MCF 10A (cell line): Measurements from ENCODE around the gene LRRFIP1. TPM values are rescaled to one million over a fixed set of nuclear protein-coding genes. Genes with fewer than 3 reads are reported as not detected.
A peak's percentile ranks its signal among the peaks of the same experiment; 100 is the strongest.
"Not testable (repeated sequence)": the region's sequence is repeated elsewhere in the genome, so short reads cannot be mapped to it uniquely, and the experiment has no call there.

Experiments
- BruUV-seq: library from RNA; stranded (reverse); fragments of 400-500 nt; replicated peaks from 2 replicates; lab custom pipeline; 2021; lab: Mats Ljungman, UMichigan
- CTCF ChIA-PET: fragments of 300-600 bp; sonication (Branson Sonifier 250); formaldehyde crosslinking; extraction: SDS; loops from one replicate; lab custom pipeline; 2021; ENCODE audit warnings: antibody characterized with exemption, inconsistent platforms; lab: Yijun Ruan, JAX
- POLR2A ChIA-PET: fragments of 300-600, 350-650 bp; sonication (Branson Sonifier 250); formaldehyde crosslinking; extraction: SDS; loops from one replicate; lab custom pipeline; 2020; ENCODE audit warnings: antibody characterized with exemption, inconsistent platforms; lab: Yijun Ruan, JAX
- DNase-seq: peaks from one replicate; pipeline ENCODE4 v3.0.0-alpha.2; 2018; ENCODE audit not compliant: unreplicated experiment
- H3K27ac Mint-ChIP-seq: one replicate; pipeline ENCODE4 v1.8.0; 2022; ENCODE audit warnings: mild to moderate bottlenecking, low read depth, mixed read lengths; ENCODE audit not compliant: unreplicated experiment
- H3K27me3 Mint-ChIP-seq: one replicate; pipeline ENCODE4 v1.8.0; 2022; ENCODE audit warnings: mixed read lengths; ENCODE audit not compliant: insufficient read depth, unreplicated experiment
- H3K36me3 Mint-ChIP-seq: one replicate; pipeline ENCODE4 v1.8.0; 2022; ENCODE audit warnings: mild to moderate bottlenecking, moderate library complexity, mixed read lengths; ENCODE audit not compliant: insufficient read depth, unreplicated experiment
- H3K4me1 Mint-ChIP-seq: one replicate; pipeline ENCODE4 v1.8.0; 2022; ENCODE audit warnings: mixed read lengths; ENCODE audit not compliant: insufficient read depth, unreplicated experiment
- H3K4me3 Mint-ChIP-seq: one replicate; pipeline ENCODE4 v1.8.0; 2022; ENCODE audit warnings: mild to moderate bottlenecking, moderate library complexity, mixed read lengths; ENCODE audit not compliant: unreplicated experiment
- H3K9me3 Mint-ChIP-seq: one replicate; pipeline ENCODE4 v1.8.0; 2022; ENCODE audit warnings: mixed read lengths; ENCODE audit not compliant: unreplicated experiment
- intact Hi-C: fragments of 100-400 bp; cut with micrococcal nuclease; formaldehyde crosslinking; loops from 2 replicates; pipeline ENCODE4 v1.14.1; 2022
- total RNA-seq: library from RNA; stranded (reverse); gene quantifications from 2 replicates; pipeline ENCODE4 v1.2.3, GENCODE V29; 2022
- TF ChIP-seq, protein P1 (sequence below): fragments of 200-600 bp; IDR thresholded peaks from one replicate; pipeline ENCODE4 v1.8.0; 2022; ENCODE audit warnings: antibody characterized with exemption, mild to moderate bottlenecking; ENCODE audit not compliant: unreplicated experiment

LRRFIP1 gene
- total RNA-seq, 1 experiment from 2014 or later = 197 TPM

DNA sequence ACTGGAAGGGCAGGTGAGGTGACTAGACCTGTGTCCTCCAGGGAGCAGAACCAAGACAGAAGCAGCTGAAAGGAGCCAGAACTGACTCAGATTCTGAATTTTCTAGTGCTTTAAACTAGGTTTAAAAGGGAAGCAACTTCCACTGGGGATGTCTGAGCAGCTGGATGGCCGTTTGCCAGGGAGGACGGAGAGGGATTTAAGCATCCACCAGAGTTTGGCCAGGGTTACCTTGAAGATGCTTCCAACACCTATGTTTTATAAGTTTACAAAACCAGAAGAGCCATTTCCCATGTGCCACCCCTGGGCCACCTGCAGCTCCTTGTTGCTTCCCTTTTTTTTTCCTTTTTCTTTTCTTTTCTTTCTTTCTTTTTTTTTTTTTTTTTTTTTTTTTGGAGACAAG, 122.6 kb downstream of the LRRFIP1 start:
- Mint-ChIP-seq H3K27me3 (no peaks in the 10 kb centered on the region), H3K27ac (no peak overlapping the region), H3K36me3 (peaks cover 84% of the 10 kb centered on the region), H3K4me1 (no peaks in the 10 kb centered on the region), H3K4me3 (no peak overlapping the region), H3K9me3 (no peaks in the 10 kb centered on the region)
- POLR2A ChIA-PET = no interaction called here
- no peak for DNase-seq
- TSS peak; percentile 10 for BruUV-seq
- CTCF ChIA-PET = interaction anchor here (0.7 kb wide), 1 partner anchor 514 kb away, joined by 3 read pairs; no protein-coding TSS in a partner anchor
- intact Hi-C loops = no loop called here
- TF ChIP-seq, protein P1, sequence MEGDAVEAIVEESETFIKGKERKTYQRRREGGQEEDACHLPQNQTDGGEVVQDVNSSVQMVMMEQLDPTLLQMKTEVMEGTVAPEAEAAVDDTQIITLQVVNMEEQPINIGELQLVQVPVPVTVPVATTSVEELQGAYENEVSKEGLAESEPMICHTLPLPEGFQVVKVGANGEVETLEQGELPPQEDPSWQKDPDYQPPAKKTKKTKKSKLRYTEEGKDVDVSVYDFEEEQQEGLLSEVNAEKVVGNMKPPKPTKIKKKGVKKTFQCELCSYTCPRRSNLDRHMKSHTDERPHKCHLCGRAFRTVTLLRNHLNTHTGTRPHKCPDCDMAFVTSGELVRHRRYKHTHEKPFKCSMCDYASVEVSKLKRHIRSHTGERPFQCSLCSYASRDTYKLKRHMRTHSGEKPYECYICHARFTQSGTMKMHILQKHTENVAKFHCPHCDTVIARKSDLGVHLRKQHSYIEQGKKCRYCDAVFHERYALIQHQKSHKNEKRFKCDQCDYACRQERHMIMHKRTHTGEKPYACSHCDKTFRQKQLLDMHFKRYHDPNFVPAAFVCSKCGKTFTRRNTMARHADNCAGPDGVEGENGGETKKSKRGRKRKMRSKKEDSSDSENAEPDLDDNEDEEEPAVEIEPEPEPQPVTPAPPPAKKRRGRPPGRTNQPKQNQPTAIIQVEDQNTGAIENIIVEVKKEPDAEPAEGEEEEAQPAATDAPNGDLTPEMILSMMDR = no peak

DNA sequence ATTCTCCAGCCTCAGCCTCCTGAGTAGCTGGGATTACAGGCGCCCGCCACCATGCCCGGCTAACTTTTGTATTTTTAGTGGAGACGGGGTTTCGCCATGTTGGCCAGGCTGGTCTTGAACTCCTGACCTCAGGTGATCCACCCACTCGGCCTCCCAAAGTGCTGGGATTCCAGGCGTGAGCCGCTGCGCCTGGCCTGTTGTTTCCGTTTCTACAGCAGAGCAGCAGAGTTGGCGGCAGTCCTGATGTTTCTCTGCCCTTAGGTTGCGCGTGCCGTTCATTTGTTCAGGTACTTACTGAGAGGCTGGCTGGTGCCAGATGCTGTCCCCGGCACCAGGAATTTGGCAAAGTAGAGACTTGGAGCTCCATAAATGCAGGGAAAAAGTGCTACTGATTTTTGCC, 123.1 kb downstream of the LRRFIP1 start:
- intact Hi-C loops = not testable (repeated sequence)
- CTCF ChIA-PET = interaction anchor here (0.7 kb wide), 1 partner anchor 78 kb away, joined by 4 read pairs; no protein-coding TSS in a partner anchor
- H3K36me3 Mint-ChIP-seq = peaks cover 88% of the 10 kb centered on the region

DNA sequence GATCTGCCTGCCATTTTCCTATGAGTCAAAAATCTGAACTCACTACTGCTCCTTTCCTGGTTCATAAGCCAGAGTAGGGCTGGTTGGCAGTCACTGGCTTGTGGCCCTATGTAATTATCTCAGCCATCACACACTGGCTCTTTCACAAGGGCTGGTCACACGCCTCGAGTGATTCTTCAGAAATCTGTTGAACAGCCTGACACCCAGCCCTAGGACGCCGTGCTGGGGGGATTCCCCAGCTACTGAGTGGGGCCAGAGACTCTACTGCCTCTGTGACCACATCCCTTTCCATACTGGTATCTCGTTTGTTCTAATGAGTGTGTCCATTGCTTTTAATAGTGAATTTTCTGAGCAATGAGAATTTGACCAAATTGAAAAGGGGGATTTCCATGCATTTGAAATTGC, 125.4 kb downstream of the LRRFIP1 start:
- CTCF ChIA-PET = interaction anchor here (0.7 to 2.5 kb wide), 2 partner anchors 22 to 80 kb away, joined by 3 to 10 read pairs; no protein-coding TSS in a partner anchor
- no TSS peak for BruUV-seq
- Mint-ChIP-seq H3K4me1 (no peaks in the 10 kb centered on the region), H3K9me3 (no peaks in the 10 kb centered on the region), H3K4me3 (no peak overlapping the region), H3K27me3 (no peaks in the 10 kb centered on the region), H3K27ac (no peak overlapping the region), H3K36me3 (peaks cover 89% of the 10 kb centered on the region)
- POLR2A ChIA-PET = no interaction called here
- no peak for DNase-seq
- TF ChIP-seq, protein P1 = no peak
- intact Hi-C loops = no loop called here

More for the DNA sequence above, 123.1 kb downstream of the LRRFIP1 start:
- POLR2A ChIA-PET, H3K4me1 Mint-ChIP-seq, H3K9me3 Mint-ChIP-seq, DNase-seq, BruUV-seq, H3K4me3 Mint-ChIP-seq, H3K27me3 Mint-ChIP-seq, H3K27ac Mint-ChIP-seq: not testable (repeated sequence)

DNA sequence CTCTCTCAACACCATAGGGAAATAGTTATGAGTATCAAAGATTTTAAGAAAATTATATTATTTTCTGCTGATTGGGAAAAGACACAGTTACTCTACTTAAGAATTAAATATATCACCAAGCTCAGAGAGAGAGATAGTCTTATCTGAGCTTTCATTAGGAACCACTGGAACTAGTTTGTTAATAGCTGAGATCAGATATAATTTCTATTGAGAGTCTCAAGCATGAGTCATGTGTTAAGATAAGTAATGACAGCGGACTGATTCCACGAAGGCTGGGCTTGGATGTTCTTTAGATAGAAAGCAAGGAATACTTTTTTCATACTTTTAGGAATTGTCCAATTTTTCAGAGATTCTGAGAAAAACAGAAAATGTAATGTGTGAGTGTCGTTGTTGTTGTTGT, 126.8 kb downstream of the LRRFIP1 start:
- TF ChIP-seq, protein P1 = no peak
- Mint-ChIP-seq H3K4me1 (no peaks in the 10 kb centered on the region), H3K27ac (no peak overlapping the region), H3K9me3 (no peaks in the 10 kb centered on the region), H3K4me3 (no peak overlapping the region), H3K27me3 (no peaks in the 10 kb centered on the region), H3K36me3 (peaks cover 80% of the 10 kb centered on the region)
- no TSS peak for BruUV-seq
- ChIA-PET CTCF (interaction anchor here (0.9 to 2.5 kb wide), 3 partner anchors 9 to 81 kb away, joined by 3 to 10 read pairs (median 4); no protein-coding TSS in a partner anchor), POLR2A (interaction anchor here (0.5 to 1.6 kb wide), 4 partner anchors 57 to 491 kb away, joined by 3 read pairs; no protein-coding TSS in a partner anchor)
- intact Hi-C loops = no loop called here
- no peak for DNase-seq
